SU-DHL-6 (cell line): ENCODE results near the gene NPAS3.

Experiments
- H2AFZ ChIP-seq: fragments of 200-600 bp; sonication (generic); 2 replicates; pipeline ENCODE4 v1.6.1; 2014; ENCODE audit warnings: low read depth, mild to moderate bottlenecking, moderate library complexity, mixed read lengths, antibody characterized with exemption, low read length; ENCODE audit not compliant: severe bottlenecking
- H3F3A ChIP-seq: fragments of 200-600 bp; shearing (Covaris generic); 2 replicates; pipeline ENCODE4 v1.6.0; 2016; ENCODE audit warnings: antibody characterized with exemption, mild to moderate bottlenecking; ENCODE audit not compliant: insufficient read depth
- H3K27ac ChIP-seq: fragments of 200-600 bp; sonication (generic); 2 replicates; pipeline ENCODE4 v1.5.1; 2016; ENCODE audit warnings: low read depth, mild to moderate bottlenecking, low read length, moderate library complexity, mixed read lengths
- H3K27me3 ChIP-seq: fragments of 200-600 bp; sonication (generic), shearing (Covaris generic); 2 replicates; pipeline ENCODE4 v1.6.0; 2014; ENCODE audit warnings: mild to moderate bottlenecking, low read length
- H3K36me3 ChIP-seq: fragments of 200-600 bp; sonication (generic); 2 replicates; pipeline ENCODE4 v1.6.1; 2014; ENCODE audit warnings: mild to moderate bottlenecking, low read length, mixed read lengths
- H3K4me2 ChIP-seq: fragments of 300-600, 200-600 bp; shearing (Covaris generic), sonication (generic); 2 replicates; pipeline ENCODE4 v1.6.0; 2014; ENCODE audit warnings: low read length, low read depth, mild to moderate bottlenecking; ENCODE audit not compliant: poor library complexity, severe bottlenecking
- H3K4me3 ChIP-seq: fragments of 200-600 bp; sonication (generic); 2 replicates; pipeline ENCODE4 v1.5.1; 2014; ENCODE audit warnings: antibody characterized with exemption, low read length, mild to moderate bottlenecking, mixed read lengths; ENCODE audit not compliant: insufficient read depth, poor library complexity, severe bottlenecking
- H3K79me2 ChIP-seq: fragments of 200-600 bp; sonication (generic); 2 replicates; pipeline ENCODE4 v1.6.1; 2014; ENCODE audit warnings: mild to moderate bottlenecking, low read length, moderate library complexity; ENCODE audit not compliant: insufficient read depth
- H3K9ac ChIP-seq: fragments of 200-600 bp; sonication (generic); 2 replicates; pipeline ENCODE4 v1.7.0; 2014; ENCODE audit warnings: mild to moderate bottlenecking, low read length
- H3K9me2 ChIP-seq: fragments of 200-600 bp; sonication (generic); replicated peaks from 2 replicates; pipeline ENCODE4 v1.6.1; 2014; ENCODE audit warnings: low read length; ENCODE audit not compliant: insufficient read depth
- H3K9me3 ChIP-seq: fragments of 200-600 bp; sonication (generic); 2 replicates; pipeline ENCODE4 v1.6.1; 2014; ENCODE audit warnings: low read length, mixed read lengths; ENCODE audit not compliant: insufficient read depth
- H4K20me1 ChIP-seq: fragments of 200-600 bp; sonication (generic); 2 replicates; pipeline ENCODE4 v1.6.1; 2014; ENCODE audit warnings: low read depth, mild to moderate bottlenecking, antibody characterized with exemption, low read length, moderate library complexity, mixed read lengths
- CTCF ChIP-seq: fragments of 200-600 bp; sonication (generic); IDR thresholded peaks from one replicate; pipeline ENCODE4 v1.5.1; 2017; ENCODE audit warnings: antibody characterized with exemption, mild to moderate bottlenecking, low read length, moderate library complexity; ENCODE audit not compliant: insufficient read depth, poor library complexity, severe bottlenecking
- EZH2phosphoT487 ChIP-seq: fragments of 200-600 bp; sonication (generic), shearing (Covaris generic); conservative IDR thresholded peaks from 2 replicates; pipeline ENCODE4 v1.6.1; 2018; ENCODE audit warnings: mild to moderate bottlenecking, antibody characterized with exemption, low read length, moderate library complexity, mixed read lengths

The NPAS3 gene

GRCh38 chr14:33061667-33062325 lies 123.1 kb downstream of the NPAS3 start:
- Histone ChIP-seq H3K27me3 (no peaks in the 10 kb centered on the region), H4K20me1 (no peaks in the 10 kb centered on the region), H3K27ac (no peak overlapping the region), H3K79me2 (no peaks in the 10 kb centered on the region), H3K9me3 (no peaks in the 10 kb centered on the region), H3K9me2 (no peaks in the 10 kb centered on the region), H3K36me3 (no peaks in the 10 kb centered on the region), H3K4me3 (no peak overlapping the region), H3K9ac (no peak overlapping the region), H3F3A (no peaks in the 10 kb centered on the region), H3K4me2 (no peak overlapping the region), H2AFZ (no peak overlapping the region)
- TF ChIP-seq CTCF, result no peak
- TF ChIP-seq EZH2phosphoT487, result no peak

- H3K27ac ChIP-seq, result no peak overlapping the region
- H3K79me2 ChIP-seq, result no peaks in the 10 kb centered on the region
- H3K27me3 ChIP-seq, result no peaks in the 10 kb centered on the region
- H2AFZ ChIP-seq, result no peak overlapping the region
- no peak overlapping the region for H3K4me3 ChIP-seq
- no peak overlapping the region for H3K9ac ChIP-seq
- no peak for TF ChIP-seq CTCF
- TF ChIP-seq EZH2phosphoT487, result no peak
- no peaks in the 10 kb centered on the region for H3K36me3 ChIP-seq
- H3K9me3 ChIP-seq, result no peaks in the 10 kb centered on the region
- H4K20me1 ChIP-seq, result no peaks in the 10 kb centered on the region
- H3K4me2 ChIP-seq, result no peak overlapping the region
- no peaks in the 10 kb centered on the region for H3K9me2 ChIP-seq
- H3F3A ChIP-seq, result no peaks in the 10 kb centered on the region
These were observed 123.8 kb downstream of the NPAS3 start for GRCh38 chr14:33062476-33062875.

GRCh38 chr14:33062881-33063280 lies 124.2 kb downstream of the NPAS3 start:
- Histone ChIP-seq H3K4me2 (no peak overlapping the region), H4K20me1 (no peaks in the 10 kb centered on the region), H3K27ac (no peak overlapping the region), H3K36me3 (no peaks in the 10 kb centered on the region), H3K9me3 (no peaks in the 10 kb centered on the region), H2AFZ (no peak overlapping the region), H3K9ac (no peak overlapping the region), H3F3A (no peaks in the 10 kb centered on the region), H3K9me2 (no peaks in the 10 kb centered on the region), H3K27me3 (no peaks in the 10 kb centered on the region), H3K79me2 (no peaks in the 10 kb centered on the region), H3K4me3 (no peak overlapping the region)
- no peak for TF ChIP-seq EZH2phosphoT487

GRCh38 chr14:33063521-33063920 lies 124.8 kb downstream of the NPAS3 start:
- H3K9ac ChIP-seq, result no peak overlapping the region
- no peak overlapping the region for H2AFZ ChIP-seq
- H3K27me3 ChIP-seq, result no peaks in the 10 kb centered on the region
- no peaks in the 10 kb centered on the region for H3K36me3 ChIP-seq
- TF ChIP-seq EZH2phosphoT487 (no peak), CTCF (no peak)
- no peaks in the 10 kb centered on the region for H4K20me1 ChIP-seq
- H3K4me2 ChIP-seq, result no peak overlapping the region
- no peaks in the 10 kb centered on the region for H3K79me2 ChIP-seq
- no peaks in the 10 kb centered on the region for H3F3A ChIP-seq
- H3K9me3 ChIP-seq, result no peaks in the 10 kb centered on the region
- H3K4me3 ChIP-seq, result no peak overlapping the region
- no peaks in the 10 kb centered on the region for H3K9me2 ChIP-seq
- H3K27ac ChIP-seq, result no peak overlapping the region
